ENCODE data around the gene AKIRIN2. TPM values are rescaled to one million over a fixed set of nuclear protein-coding genes. Genes with fewer than 3 reads are reported as not detected.
A peak's percentile ranks its signal among the peaks of the same experiment; 100 is the strongest.
"Not testable (repeated sequence)": the region's sequence is repeated elsewhere in the genome, so short reads cannot be mapped to it uniquely, and the experiment has no call there.

The AKIRIN2 gene
- total RNA-seq, 1 experiment from 2014 or later, result 64.5 TPM

GRCh38 chr6:87705070-87705691, 3.1 kb upstream of the AKIRIN2 start:
- peaks cover 4% of the 10 kb centered on the region; the same call in 1 of the 2 replicates for H3K36me3 ChIP-seq
- no peak overlapping the region for H3K4me3 ChIP-seq
- no peaks in the 10 kb centered on the region for H3K9me3 ChIP-seq (replicated peaks)
- no peak for DNase-seq
- no peaks in the 10 kb centered on the region for H3K4me1 ChIP-seq
- H3K27me3 ChIP-seq, result no peaks in the 10 kb centered on the region
- no peak overlapping the region for H3K27ac ChIP-seq

- not testable (repeated sequence) for H3K27me3 ChIP-seq; DNase-seq; H3K4me1 ChIP-seq; H3K9me3 ChIP-seq (replicated peaks)
- peaks cover 11% of the 10 kb centered on the region; the same call in 1 of the 2 replicates for H3K36me3 ChIP-seq
- H3K27ac ChIP-seq, result peak overlapping the region; percentile 53
- H3K4me3 ChIP-seq, result peak overlapping the region; percentile 85
These were observed 1.0 kb upstream of the AKIRIN2 start for GRCh38 chr6:87703039-87703438.

- H3K36me3 ChIP-seq, result peaks cover 14% of the 10 kb centered on the region; the same call in 1 of the 2 replicates
- DNase-seq, result peak in 1 of 2 experiments; percentile 76
- peak overlapping the region; percentile 85 for H3K4me3 ChIP-seq
- peak overlapping the region; percentile 53 for H3K27ac ChIP-seq
- H3K4me1 ChIP-seq, result peaks cover 5% of the 10 kb centered on the region
- H3K27me3 ChIP-seq, result no peaks in the 10 kb centered on the region
- H3K9me3 ChIP-seq (replicated peaks), result no peaks in the 10 kb centered on the region
These were observed 534 bp upstream of the AKIRIN2 start for GRCh38 chr6:87702589-87702945.

- Histone ChIP-seq H3K27ac (peak overlapping the region; percentile 92), H3K27me3 (no peaks in the 10 kb centered on the region), H3K4me3 (peak overlapping the region; percentile 85), H3K36me3 (peaks cover 14% of the 10 kb centered on the region; the same call in 1 of the 2 replicates), H3K4me1 (peaks cover 10% of the 10 kb centered on the region), H3K9me3 (replicated peaks) (no peaks in the 10 kb centered on the region)
- DNase-seq, result peak in 1 of 2 experiments; percentile 39
These were observed 723 bp downstream of the AKIRIN2 start for GRCh38 chr6:87701344-87701675.

- peak overlapping the region; percentile 85 for H3K4me3 ChIP-seq
- peak overlapping the region; percentile 92 for H3K27ac ChIP-seq
- H3K9me3 ChIP-seq (replicated peaks), result no peaks in the 10 kb centered on the region
- H3K27me3 ChIP-seq, result no peaks in the 10 kb centered on the region
- peaks cover 16% of the 10 kb centered on the region; the same call in 1 of the 2 replicates for H3K36me3 ChIP-seq
- DNase-seq, result peak; percentile 54 to 76
- peaks cover 10% of the 10 kb centered on the region for H3K4me1 ChIP-seq
These were observed 1.4 kb downstream of the AKIRIN2 start for GRCh38 chr6:87700397-87701343.

GRCh38 chr6:87699576-87699975, 2.5 kb downstream of the AKIRIN2 start:
- no peak overlapping the region for H3K27ac ChIP-seq
- peaks cover 24% of the 10 kb centered on the region; the same call in 1 of the 2 replicates for H3K36me3 ChIP-seq

GRCh38 chr6:87698547-87699006, 3.5 kb downstream of the AKIRIN2 start:
- H3K27ac ChIP-seq, result no peak overlapping the region; the same call in 1 of the 2 replicates
- H3K4me1 ChIP-seq, result peaks cover 13% of the 10 kb centered on the region
- H3K36me3 ChIP-seq, result peaks cover 24% of the 10 kb centered on the region; the same call in 1 of the 2 replicates
- no peaks in the 10 kb centered on the region for H3K9me3 ChIP-seq (replicated peaks)
- peak overlapping the region; percentile 85 for H3K4me3 ChIP-seq
- H3K27me3 ChIP-seq, result no peaks in the 10 kb centered on the region
- DNase-seq, result no peak

More at GRCh38 chr6:87699576-87699975, 2.5 kb downstream of the AKIRIN2 start:
- Histone ChIP-seq H3K4me1 (peaks cover 13% of the 10 kb centered on the region), H3K27me3 (no peaks in the 10 kb centered on the region), H3K9me3 (replicated peaks) (no peaks in the 10 kb centered on the region), H3K4me3 (peak overlapping the region; percentile 85)
- no peak for DNase-seq

- DNase-seq, result peak; percentile 77 to 91
- Histone ChIP-seq H3K4me1 (peaks cover 13% of the 10 kb centered on the region), H3K36me3 (peaks cover 24% of the 10 kb centered on the region; the same call in 1 of the 2 replicates), H3K4me3 (peak overlapping the region; percentile 85), H3K27me3 (no peaks in the 10 kb centered on the region), H3K9me3 (replicated peaks) (no peaks in the 10 kb centered on the region), H3K27ac (peak overlapping the region; percentile 50)
These were observed 4.2 kb downstream of the AKIRIN2 start for GRCh38 chr6:87697581-87698546.

GRCh38 chr6:87696817-87697216, 5.2 kb downstream of the AKIRIN2 start:
- Histone ChIP-seq H3K27ac (peak overlapping the region; percentile 43), H3K36me3 (peaks cover 27% of the 10 kb centered on the region; the same call in 1 of the 2 replicates), H3K4me1 (peaks cover 13% of the 10 kb centered on the region)
- not testable (repeated sequence) for DNase-seq; H3K4me3 ChIP-seq; H3K9me3 ChIP-seq (replicated peaks); H3K27me3 ChIP-seq

GRCh38 chr6:87692086-87692485, 9.9 kb downstream of the AKIRIN2 start:
- Histone ChIP-seq H3K36me3 (peaks cover 26% of the 10 kb centered on the region; the same call in 1 of the 2 replicates), H3K27ac (no peak overlapping the region), H3K27me3 (no peaks in the 10 kb centered on the region), H3K4me1 (peaks cover 5% of the 10 kb centered on the region; the same call in 1 of the 2 replicates), H3K9me3 (replicated peaks) (no peaks in the 10 kb centered on the region), H3K4me3 (no peak overlapping the region)
- DNase-seq, result no peak

- Histone ChIP-seq H3K4me3 (no peak overlapping the region), H3K9me3 (replicated peaks) (no peaks in the 10 kb centered on the region), H3K36me3 (peaks cover 34% of the 10 kb centered on the region), H3K4me1 (peaks cover 3% of the 10 kb centered on the region; the same call in 1 of the 2 replicates), H3K27ac (no peak overlapping the region), H3K27me3 (no peaks in the 10 kb centered on the region)
- no peak for DNase-seq
These were observed 11.6 kb downstream of the AKIRIN2 start for GRCh38 chr6:87690441-87690840.

GRCh38 chr6:87687893-87688292, 14.1 kb downstream of the AKIRIN2 start:
- H3K27me3 ChIP-seq; H3K27ac ChIP-seq; H3K4me3 ChIP-seq; DNase-seq; H3K4me1 ChIP-seq; H3K9me3 ChIP-seq (replicated peaks): not testable (repeated sequence)
- peaks cover 39% of the 10 kb centered on the region for H3K36me3 ChIP-seq

- no peak for DNase-seq
- Histone ChIP-seq H3K36me3 (peaks cover 40% of the 10 kb centered on the region), H3K4me3 (no peak overlapping the region), H3K27me3 (no peaks in the 10 kb centered on the region), H3K4me1 (no peaks in the 10 kb centered on the region), H3K9me3 (replicated peaks) (no peaks in the 10 kb centered on the region), H3K27ac (no peak overlapping the region)
These were observed 14.7 kb downstream of the AKIRIN2 start for GRCh38 chr6:87687296-87687695.

- H3K9me3 ChIP-seq (replicated peaks); H3K27ac ChIP-seq; DNase-seq; H3K4me1 ChIP-seq; H3K27me3 ChIP-seq; H3K4me3 ChIP-seq: not testable (repeated sequence)
- peaks cover 42% of the 10 kb centered on the region for H3K36me3 ChIP-seq
These were observed 15.3 kb downstream of the AKIRIN2 start for GRCh38 chr6:87686636-87687205.
